Brain pericyte (primary cell): ENCODE data around the gene C2orf72.
A peak's percentile ranks its signal among the peaks of the same experiment; 100 is the strongest.
"Not testable (repeated sequence)": the region's sequence is repeated elsewhere in the genome, so short reads cannot be mapped to it uniquely, and the experiment has no call there.

Experiments used
- DNase-seq: peaks from one replicate; pipeline ENCODE4 v3.0.0-alpha.2; 2012; ENCODE audit warnings: low read depth, low spot score

Gene C2orf72

DNA sequence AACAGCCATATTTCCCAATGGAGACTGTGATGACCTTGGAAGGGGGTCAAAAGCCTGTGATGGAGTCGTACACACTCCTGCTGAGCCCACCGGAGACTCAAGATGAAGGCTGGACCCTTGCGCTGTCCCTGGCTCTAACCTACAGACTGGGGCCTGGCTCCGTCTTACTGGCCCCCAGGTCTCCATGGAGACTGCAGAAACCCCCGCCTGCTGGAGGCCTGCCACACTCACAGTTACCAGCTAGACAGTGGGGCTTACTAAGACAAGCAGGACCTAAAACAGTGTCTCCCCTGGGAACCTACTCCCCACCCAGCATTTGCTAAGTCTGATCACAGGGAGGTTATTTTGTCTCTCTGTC is 9.6 kb downstream of the C2orf72 start:
- no peak for DNase-seq

DNA sequence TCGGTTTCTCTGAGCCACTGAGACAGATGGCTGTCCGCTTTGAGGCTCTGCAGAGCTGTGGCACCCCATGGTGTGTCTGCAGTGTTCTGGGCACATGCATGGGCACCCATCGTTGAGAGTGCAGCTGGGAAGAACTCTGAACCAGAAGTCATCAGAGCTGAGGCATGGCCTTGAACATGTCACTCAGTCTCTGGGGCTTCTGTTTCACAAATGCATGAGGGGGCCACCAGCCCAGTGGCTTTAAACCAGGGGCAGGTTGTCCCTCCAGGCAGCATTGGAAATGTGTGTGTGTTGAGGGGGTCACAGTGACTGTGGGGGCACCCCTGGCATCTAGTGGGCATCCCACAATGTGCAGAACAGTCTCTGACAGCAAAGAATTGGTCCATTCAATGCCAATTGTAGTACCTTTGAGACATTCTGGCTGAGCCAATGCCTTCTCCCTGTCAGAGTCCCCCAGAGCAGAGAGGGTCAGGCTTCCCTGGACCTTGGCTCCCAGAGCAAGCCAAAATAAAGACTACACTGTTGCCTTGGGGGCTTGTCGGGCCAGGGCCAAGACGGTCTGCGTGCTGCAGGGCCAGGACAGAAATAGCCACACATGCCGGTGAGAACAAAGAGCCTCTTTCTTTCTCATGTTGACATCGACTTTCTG is 10.1 kb downstream of the C2orf72 start:
- DNase-seq = no peak

DNA sequence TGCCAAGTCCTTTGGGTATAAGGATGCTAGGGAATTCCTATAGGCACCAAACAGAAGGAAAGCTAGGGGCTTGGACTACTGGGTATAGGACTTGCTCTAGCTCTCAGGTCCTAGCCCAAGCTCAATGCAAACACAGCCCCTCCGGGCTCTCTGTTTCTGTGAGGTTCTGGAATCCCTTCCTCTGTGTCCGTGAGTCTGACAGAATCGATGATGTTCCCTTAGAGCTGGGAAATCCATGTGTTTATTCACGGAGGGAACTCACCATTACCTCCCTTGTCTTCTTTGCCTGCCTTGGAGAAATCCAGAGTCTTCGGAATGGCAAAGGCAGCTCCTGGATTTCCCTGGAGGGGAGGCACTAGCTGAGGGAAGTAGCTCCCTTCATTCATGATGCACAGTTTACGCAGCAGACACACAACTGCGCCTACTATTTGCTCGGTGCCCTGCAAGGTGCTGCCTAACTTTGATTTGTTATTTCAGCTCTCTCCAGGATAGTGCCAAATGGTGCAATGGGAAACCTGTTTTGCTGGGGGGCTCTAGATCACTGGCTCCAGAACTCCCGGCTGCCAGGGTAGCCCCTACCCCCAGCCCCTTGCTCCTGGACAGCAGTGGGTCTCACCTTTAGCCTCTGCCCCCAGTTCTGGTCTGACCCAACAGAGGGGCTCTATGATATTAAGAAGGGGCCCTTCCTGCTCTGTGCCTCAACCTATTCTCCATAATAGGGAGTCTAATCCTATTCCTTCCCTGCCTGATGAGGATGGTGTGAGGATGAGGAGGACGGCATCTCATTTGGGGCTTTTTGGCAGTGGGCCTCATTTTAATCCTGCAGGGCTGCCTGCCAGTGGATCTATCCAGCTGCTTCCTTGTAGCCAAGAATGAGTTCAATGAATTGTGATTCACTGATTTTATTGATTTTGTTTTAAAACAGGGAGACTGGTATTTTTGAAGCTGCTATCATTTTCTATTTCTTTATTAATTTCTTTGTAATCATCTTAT is 10.9 kb downstream of the C2orf72 start:
- DNase-seq = no peak

DNA sequence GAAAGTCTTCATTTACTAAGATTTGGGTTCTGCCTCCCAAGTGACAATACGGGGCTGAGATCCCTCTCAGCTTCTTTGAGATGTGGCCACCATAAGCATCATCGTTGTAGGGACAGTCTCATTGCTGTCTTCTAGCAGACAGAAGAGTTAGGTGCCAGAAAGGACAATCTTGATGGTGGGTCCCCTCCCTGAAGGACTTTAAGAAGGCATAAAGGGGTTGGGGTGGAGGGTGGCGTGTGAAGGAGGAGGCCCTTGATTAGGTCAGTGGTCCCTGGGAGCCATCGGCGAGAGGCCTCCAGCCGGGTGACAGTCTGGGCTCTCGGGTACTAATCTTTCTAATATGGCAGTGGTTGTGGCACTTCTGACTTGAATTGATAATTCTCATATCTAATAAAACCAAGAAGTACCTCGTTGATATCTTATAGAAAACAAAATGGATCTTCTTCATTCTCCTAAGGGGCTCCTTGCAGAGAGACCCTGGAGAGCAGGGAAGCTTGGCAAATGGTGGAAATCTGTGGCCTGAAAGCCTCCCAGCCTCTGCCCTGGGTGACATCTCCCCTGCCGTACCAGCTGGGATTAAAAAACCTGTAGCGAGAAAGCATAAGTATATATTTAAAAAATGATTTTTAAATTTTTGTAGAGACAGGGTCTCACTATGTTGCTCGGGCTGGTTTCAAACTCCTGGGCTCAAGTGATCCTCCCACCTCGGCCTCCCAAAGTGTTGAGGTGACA is 12.1 kb downstream of the C2orf72 start:
- DNase-seq = no peak

DNA sequence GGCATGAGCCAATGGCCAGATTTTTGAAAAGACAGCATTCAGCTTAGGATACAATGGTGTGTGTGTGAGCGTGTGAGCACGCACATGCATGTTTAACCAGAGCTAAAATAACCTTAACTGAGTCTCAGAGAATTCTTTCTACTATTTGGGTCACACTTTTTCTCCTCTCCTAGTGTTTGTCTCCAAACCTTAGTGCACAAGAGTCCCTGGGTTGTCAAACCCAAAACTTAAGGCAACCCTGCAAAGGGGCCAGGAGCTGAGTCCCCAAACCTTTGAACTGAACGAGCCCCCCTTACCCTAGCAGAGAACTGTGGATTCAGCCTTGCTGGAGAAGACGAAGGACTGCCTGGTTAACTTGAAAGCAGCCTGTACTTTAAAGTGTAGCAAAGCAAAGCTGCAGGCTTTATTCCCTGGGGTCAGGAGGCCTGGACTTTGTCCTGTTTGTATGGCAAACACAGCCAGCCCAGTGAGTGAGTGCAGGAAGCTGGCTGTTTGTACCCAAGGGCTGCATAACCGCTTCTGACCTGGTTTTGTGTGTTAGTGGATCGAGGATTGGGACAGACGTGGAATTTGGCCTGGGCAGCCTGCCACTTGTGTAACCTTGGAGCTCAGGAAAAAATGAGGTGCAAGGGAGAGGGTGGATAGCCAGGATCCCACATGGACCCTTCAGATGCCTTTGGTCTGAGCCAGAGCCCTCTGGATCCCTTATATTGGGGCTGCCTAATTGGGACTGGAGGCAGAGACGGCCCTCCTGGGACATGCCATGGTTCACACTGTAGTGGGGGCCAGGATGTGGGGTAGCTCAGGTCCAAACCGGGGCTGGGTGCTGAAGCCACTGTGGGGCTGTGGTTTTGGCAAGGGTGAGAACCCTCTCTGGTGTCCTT is 12.9 kb downstream of the C2orf72 start:
- no peak for DNase-seq

DNA sequence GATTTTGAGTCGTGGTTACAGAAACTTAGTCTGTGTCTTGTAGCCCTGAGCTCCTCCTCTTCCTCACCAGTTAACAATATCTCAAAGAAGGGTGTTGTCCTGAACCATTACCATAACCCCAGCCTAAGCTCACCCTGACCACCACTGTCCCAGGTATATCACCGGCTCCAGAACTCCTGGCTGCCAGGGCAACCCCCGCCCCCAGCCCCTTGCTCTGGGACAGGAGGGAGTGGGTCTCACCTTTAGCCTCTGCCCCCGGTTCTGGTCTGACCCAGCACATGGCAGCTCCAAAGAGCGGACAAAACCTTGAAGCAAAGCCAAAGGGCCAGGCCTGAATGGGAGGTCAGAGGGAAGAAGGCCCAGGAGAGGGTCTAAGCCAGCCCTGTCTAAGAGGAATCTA is 13.8 kb downstream of the C2orf72 start:
- DNase-seq = no peak

DNA sequence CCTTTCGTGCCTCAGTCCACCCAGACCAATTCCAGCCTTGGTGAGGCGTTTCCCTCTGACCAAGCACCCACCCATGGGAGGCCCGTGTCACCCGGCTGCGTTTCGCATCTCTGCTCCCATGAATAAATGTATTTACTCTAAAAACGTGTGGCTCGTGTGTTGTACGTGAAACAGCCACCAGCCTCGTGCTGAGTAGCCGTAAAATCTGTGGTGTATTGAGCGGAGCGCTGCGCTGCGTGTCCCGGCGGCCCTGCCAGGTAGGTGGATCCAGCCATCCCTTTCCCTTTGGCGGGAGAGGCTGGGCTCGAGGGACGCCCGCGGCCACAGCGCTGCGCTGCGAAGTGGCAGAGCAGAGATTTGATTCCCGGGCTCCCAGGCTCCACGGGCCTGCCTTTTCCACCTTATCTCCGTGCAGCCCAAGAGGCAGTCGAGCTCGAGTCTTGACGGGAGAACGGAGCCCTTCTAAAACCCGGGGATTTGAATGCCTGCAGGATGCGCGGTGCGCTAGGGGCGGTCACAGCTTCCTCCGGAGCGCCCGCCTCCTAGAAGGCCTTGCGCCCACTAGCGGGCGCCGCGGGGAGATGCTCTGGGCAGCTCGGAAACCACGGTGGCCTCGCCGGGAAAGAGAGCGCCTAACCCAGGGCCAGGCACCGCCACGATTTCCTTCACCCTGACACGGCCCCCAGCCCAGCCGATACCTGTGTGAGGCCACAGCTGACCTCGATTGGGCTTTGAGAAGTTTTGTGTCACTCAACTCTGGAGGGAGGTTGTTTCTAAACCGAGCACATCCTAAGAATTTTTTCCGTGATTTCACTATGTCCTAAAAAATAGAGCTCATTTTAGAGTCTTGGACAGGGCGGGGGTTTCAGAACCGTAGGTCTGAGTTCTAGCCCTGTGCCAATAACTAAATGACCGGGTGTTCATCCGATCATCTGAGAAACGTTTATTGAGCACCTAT is 15.4 kb downstream of the C2orf72 start:
- peak; percentile 29 for DNase-seq

DNA sequence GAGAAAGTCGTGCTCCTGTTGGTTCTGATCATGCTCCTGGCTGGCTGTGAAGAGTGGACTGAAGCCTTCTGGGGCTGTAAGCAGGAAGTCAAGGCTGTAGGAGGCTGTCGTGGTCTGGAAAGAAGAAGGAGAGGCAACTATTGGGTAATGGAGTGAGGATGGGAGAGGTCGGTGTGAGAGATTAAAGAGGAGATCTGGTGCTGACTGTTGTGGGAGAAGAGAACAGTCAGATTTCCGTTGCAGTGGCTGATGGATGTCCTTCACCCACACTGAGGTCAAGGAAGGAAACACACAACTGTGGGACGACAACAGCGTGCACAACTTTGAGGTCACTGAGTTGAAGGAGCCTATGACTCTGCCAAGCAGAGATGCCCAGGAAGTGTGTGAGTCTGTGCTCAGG is 16.5 kb downstream of the C2orf72 start:
- no peak for DNase-seq

DNA sequence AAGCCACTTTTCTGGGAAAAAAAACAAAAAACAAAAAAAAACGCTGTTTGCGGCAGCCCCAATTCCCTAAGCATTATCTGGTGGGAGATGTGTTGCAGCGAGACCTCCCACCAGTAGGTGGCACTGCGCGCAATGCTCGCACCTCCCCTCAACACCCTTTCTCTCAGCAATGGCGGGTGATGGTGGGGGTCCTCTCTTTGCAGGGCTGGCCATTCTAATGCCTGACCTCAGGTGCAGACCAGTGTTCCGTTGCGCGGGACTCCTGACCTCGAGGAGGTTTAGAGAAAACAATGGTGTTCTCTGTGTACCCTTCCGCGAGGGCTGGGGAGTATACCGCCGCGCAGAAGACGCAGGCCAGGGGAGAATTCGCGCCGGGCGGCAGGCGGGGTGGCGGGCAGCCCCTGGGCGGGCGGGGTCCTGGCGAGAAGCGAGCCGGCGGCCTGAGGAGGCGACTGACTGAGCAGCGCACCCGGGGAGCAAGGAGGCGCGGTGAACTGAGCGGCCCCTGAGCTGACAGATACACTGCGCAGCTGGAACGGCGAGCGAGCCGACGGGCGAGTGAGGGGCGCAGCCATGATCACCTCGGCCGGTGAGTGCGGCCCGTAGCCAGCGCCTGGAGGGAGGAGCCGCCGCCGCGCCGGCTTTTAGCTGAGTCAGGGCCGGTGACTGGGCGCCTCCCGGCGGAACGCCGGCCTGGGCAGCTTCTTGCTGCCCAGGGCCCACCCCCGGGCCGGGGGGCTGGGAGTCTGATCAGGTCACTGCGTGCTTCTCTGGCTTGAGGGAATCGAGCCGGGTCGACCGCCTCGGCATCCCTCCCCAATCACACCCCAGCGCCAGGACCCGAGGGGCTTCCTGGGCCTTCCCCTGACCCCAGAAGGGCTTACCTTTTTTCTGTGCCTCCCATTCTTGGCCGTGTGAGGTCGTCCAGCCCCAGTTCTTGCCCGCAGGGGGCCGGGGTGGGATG is 19.4 kb downstream of the C2orf72 start, which contains the start of gene PSMD1:
Gene PSMD1, plus strand, starts transcription at position 415 of the 964 bp plus-strand sequence. Its CDS starts 159 bp downstream, at position 574.
- DNase-seq = peak; percentile 83

DNA sequence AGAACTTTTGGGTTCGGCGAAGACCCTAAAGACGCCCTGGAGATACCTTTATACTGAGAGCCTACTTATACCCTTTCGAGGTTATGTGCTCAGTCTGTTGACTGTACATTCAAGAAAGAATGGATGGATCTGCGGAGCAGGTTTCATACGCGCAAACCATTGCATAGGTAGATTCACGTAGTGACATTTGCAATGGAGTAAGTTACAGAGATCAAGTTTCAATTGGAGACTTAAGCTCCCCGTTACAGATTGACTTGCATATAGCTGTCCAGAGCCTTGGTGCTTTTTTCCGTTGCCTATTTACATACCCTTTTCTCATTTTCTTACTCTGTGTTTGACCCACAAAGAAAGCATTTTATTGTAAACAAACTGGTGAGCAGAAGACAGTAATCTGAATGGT is 20.3 kb downstream of the C2orf72 start:
- DNase-seq = no peak

DNA sequence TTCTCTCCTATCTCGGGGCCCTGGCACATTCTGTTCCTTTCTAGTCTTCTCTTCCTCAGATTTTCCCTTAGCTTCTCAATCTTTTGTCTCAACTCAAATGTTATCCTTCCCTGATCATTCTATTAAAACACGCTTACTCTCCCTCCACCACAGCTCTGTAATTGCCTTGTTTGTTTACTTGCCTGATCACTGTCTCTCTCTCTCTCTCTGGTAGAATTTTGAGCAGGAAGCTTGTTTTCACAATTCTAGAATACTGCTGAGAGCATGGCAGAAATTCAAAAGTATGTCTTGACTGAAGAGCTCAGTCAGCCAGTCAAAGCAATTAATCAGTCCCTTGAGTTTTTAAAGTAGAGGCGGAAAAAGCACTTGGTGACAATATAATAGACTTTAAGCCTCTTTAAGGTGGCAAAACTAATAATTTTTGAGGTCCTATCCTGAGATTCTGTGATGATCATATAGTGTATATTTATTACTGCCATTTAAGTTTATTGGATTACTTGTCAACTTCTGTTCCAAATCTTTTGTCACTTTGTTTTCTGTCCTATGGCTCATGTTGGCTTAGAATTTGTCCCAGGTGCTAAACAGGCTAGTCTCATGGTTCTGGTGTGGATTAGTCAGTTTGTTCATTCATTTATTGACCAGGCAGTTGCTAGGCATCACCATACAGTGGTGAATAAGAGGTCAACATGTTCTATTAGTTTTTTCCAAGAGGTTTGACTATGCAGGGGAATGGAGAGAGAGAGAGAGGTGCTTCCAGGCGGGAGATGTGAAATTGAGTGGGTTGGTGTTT is 21.6 kb downstream of the C2orf72 start:
- no peak for DNase-seq

DNA sequence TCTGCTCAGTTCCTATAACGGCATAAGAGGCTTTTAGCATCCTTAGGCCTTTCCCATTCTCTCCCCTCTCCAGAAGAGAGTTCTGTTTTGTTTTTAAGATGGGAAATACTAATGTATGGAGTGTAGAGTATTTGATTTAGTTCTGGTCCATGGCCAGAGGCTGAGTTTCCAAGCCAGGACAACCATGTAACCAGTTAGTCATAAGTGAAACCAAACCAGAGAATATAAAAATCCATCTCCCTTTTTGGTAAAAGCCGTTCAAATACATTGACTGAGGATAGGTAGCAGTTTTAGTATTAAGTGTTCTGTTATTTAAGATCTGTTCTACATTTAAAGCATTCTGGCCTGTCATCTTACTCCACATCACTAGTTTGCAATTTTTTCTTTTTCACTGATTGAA is 22.4 kb downstream of the C2orf72 start:
- no peak for DNase-seq

DNA sequence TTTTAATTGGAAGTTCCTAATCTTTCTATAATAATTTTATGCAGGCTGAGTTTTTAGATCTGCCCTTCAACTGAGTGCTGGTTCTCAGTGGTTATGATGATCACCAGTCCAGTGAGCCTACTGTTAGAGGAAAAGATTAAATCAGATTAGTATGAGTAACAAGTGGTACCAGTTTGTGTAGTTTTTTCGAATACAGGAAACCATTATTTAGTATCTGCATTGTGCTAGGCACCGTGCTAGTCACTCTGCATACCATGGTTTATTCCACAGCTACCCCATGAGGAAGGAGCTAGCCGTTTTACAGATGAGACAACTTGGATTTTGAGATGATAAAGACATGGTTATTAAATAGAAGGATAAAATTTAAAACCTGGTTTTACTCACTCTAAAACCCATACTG is 25.5 kb downstream of the C2orf72 start:
- DNase-seq = no peak

DNA sequence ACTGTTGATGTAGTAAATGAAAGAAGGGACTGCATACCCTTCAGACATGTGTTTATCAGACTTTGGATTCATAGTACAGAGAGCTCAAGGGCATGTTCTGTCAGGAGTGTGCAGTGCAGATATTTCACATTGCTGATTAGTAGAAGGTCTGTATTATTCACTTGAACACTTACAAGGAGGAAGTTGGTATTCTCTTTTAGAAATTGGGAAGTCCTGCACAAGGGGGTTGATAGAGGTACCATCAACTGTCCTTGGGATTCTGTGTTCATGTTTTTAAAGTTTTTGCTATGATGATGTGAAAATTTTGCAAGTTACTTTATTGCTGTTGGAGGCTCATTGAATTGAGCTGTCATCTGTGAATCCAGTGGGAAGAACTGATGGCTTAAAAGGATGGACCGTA is 26.0 kb downstream of the C2orf72 start:
- no peak for DNase-seq

DNA sequence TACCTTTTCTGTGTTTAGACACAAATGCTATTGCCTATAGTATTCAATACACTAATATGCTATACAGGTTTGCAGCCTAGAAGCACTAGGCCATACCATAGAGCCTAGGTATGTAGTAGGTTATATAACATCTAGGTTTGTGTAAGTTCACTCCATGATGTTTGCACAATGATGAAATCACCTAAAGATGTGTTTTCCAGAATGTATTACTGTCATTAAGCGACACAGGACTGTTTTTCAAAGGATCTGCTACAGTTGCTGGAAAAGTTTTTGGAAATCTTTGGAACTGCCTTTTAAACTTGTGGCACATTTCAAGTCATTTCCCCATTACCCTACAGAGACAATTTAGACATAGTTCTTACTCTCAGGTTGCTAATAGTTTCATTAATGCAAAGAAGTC is 28.6 kb downstream of the C2orf72 start:
- DNase-seq = no peak

DNA sequence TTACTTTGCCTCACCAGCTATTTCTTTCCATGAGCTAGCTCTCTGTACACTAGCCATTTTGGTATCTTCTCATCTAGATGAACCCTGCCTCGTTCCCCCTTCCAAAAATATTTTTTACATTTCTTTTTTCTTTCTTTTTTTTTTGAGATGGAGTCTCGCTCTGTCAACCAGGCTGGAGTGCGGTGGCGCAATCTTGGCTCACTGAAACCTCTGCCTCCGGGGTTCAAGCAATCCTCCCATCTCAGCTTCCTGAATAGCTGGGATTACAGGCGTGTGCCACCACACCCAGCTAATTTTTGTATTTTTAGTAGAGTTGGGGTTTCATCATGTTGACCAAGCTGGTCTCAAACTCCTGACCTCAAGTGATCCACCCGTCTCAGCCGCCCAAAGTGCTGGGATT is 30.2 kb downstream of the C2orf72 start:
- DNase-seq = not testable (repeated sequence)

DNA sequence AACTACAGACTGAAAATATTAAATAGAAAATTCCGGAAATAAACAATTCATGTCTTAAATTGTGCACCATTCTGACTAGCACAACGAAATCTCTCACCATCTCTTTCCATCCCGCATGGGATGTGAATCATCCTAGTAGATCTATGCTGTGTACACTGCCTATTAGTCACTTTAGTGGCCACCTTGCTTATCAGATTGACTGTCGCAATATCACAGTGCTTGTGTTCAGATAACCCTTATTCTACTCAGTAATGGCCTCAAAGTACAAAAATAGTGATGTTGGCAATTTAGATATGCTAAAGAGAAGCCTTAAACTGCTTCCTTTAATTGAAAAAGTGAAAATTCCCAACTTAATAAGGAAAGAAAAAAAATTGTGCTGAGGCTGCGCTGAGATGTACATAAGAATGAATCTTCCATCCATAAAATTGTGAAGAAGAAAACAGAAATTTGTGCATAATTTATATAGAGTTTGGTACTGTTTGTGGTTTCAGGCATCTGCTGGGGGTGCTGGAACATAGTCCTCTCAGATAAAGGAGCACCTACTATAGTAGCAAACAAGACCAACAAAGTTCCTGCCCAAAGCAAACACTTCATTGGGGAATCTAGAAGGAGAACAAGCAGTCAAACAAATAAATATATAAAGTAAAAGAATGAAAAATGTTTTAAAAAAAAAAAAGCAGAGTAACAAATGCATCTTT is 31.4 kb downstream of the C2orf72 start:
- no peak for DNase-seq
